Measurements from ENCODE around the gene LTBR. TPM values are rescaled to one million over a fixed set of nuclear protein-coding genes. Genes with fewer than 3 reads are reported as not detected.

Gene LTBR
- polyA plus RNA-seq, 1 donor from 2014 or later: not detected

DNA sequence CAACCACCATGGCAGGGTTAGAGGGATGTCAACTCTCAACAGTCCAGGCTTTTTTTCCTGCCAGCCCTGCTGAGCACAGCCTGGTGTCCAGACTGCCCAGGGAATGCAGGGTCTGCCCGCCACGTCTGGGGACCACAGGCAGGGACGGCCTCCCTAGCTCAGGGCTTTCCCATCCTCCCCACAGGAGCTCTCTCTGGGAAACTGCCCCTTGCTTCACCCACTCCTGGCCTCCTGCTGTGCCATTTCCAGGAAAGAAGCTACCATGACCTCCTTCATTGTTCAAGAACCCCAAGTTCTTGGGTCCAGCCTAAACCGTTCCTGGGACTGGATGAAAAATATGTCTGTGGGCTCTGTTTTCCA is 13.4 kb upstream of the LTBR start:
- peak overlapping the region in 1 of 3 donors; percentile 50 for H3K27ac Mint-ChIP-seq
- peaks cover 17% of the 10 kb centered on the region for H3K27me3 Mint-ChIP-seq
- H3K4me1 Mint-ChIP-seq: peaks cover 0 to 6% (median 4%) of the 10 kb centered on the region in 3 donors
- H3K4me3 Mint-ChIP-seq: no peak overlapping the region
- H3K9me3 Mint-ChIP-seq: peaks cover 0 to 5% (median 0%) of the 10 kb centered on the region in 3 donors
- peaks cover 3% of the 10 kb centered on the region for H3K36me3 Mint-ChIP-seq

GRCh38 chr12:6370994-6371754 is 12.8 kb upstream of the LTBR start:
- H3K36me3 Mint-ChIP-seq: peaks cover 3% of the 10 kb centered on the region
- H3K4me1 Mint-ChIP-seq: peaks cover 0 to 6% (median 4%) of the 10 kb centered on the region in 3 donors
- H3K4me3 Mint-ChIP-seq: no peak overlapping the region
- H3K27ac Mint-ChIP-seq: peak overlapping the region in 1 of 3 donors; percentile 89
- peaks cover 23% of the 10 kb centered on the region for H3K27me3 Mint-ChIP-seq
- H3K9me3 Mint-ChIP-seq: peaks cover 0 to 5% (median 0%) of the 10 kb centered on the region in 3 donors

GRCh38 chr12:6372403-6373003 is 11.5 kb upstream of the LTBR start:
- H3K4me3 Mint-ChIP-seq: no peak overlapping the region
- H3K27me3 Mint-ChIP-seq: peaks cover 26% of the 10 kb centered on the region
- peaks cover 0 to 4% (median under 1%) of the 10 kb centered on the region in 3 donors for H3K4me1 Mint-ChIP-seq
- H3K36me3 Mint-ChIP-seq: peaks cover 3% of the 10 kb centered on the region
- no peak overlapping the region for H3K27ac Mint-ChIP-seq
- H3K9me3 Mint-ChIP-seq: peaks cover 0 to 2% (median 0%) of the 10 kb centered on the region in 3 donors

DNA sequence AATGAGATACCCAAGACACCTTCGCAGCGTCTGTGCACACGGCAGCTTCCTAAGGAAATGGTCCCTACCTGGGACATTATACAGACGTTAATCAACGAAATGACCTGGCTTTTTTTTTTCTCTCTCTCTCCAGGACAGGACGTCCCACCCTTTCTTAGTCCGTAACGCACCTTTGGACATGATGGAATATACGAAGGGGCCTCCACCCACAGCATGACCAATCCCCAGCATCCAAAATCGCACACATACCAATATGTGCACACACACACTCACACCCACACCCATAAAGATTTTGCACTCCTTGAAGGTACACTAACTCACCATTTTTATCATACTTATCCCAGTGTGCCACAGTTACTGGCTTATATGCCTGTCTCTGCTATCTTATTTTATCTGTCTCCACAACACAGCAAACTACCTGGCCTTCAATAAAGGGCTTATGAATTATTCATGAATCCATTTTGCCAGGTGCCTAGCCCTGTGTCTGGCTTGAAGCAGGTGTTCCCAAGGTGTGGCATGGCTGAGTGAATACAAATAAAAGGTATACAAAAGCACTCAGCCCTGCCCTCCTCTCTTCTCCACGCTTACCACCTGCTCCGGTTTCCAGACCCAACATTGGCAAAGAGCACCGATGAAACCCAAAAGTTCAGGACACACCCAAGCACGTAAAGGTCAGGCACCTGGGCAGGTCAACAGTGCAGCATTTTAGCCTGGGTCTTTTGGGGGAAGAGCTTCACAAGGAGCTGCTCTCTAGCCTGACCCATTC is 10.8 kb upstream of the LTBR start:
- no peaks in the 10 kb centered on the region for H3K4me1 Mint-ChIP-seq
- peaks cover 3% of the 10 kb centered on the region for H3K36me3 Mint-ChIP-seq
- H3K27ac Mint-ChIP-seq: peak overlapping the region in 1 of 3 donors; percentile 65
- H3K9me3 Mint-ChIP-seq: no peaks in the 10 kb centered on the region
- peaks cover 26% of the 10 kb centered on the region for H3K27me3 Mint-ChIP-seq
- H3K4me3 Mint-ChIP-seq: no peak overlapping the region

GRCh38 chr12:6374028-6374785 is 9.8 kb upstream of the LTBR start:
- H3K4me1 Mint-ChIP-seq: no peaks in the 10 kb centered on the region
- H3K4me3 Mint-ChIP-seq: no peak overlapping the region

DNA sequence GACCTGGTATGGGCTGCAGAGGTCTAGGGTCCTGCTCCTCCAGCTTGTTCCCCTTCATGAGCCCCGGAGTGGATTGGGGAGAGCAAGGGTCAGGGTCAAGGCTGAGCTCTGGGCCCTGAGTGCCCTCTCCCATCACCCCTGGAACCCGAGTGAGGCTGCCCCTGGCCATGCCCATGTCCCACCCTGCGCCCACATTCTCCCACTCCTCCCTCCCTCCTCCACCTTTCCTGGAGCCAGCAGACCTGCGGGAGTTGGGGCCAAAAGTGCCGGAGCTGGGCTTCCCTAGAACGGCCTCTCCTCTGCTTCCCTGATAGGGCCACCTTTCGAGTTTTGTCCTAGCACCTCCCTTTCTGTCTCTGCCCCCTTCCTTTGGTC is 9.2 kb upstream of the LTBR start:
- peaks cover 25% of the 10 kb centered on the region for H3K27me3 Mint-ChIP-seq
- no peak overlapping the region for H3K4me3 Mint-ChIP-seq
- no peaks in the 10 kb centered on the region for H3K9me3 Mint-ChIP-seq
- H3K4me1 Mint-ChIP-seq: no peaks in the 10 kb centered on the region
- H3K27ac Mint-ChIP-seq: no peak overlapping the region
- peaks cover 3% of the 10 kb centered on the region for H3K36me3 Mint-ChIP-seq

More at GRCh38 chr12:6374028-6374785, 9.8 kb upstream of the LTBR start:
- Mint-ChIP-seq H3K27me3 (peaks cover 26% of the 10 kb centered on the region), H3K9me3 (no peaks in the 10 kb centered on the region), H3K27ac (no peak overlapping the region), H3K36me3 (peaks cover 3% of the 10 kb centered on the region)

DNA sequence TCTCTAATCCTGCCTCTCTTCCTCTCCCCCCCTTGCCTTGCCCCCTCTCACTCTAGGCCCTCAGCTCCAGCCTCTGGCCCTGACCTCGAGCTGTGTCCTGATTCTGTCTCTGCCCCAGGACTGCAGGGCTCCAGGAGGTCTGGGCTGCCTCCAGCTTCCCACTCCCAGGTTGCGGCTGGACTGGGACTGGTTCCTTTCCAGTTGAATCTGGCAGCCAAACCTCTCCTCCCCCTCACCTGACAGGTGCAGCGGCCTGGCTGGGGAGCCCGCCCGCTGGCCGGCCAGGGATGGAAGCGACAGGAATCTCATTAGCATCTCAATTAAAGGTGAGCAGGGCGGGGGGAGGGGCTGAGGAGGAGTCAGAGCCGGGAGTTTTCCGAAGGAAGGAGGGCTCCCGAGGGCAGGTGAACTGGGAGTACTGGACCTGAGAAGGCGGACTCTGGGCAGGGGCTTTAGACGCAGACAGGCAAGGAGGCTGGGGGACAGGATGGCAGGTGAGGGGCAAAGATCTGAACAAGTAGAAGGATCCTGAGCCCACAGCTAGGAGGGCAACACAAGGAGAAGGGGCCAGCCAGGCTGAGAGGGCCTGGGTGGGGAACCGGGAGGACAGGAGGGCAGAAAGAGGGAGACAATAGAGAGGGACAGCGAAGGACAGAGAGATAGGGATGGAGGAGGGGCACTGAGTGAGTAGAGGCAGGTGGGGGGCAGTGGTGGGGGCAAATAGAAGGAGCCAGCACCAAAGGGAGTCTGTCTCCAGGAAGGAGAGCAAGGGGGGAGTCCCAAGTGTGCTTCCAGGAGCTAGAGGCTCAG is 8.5 kb upstream of the LTBR start, which contains the start of gene SCNN1A:
Gene SCNN1A (minus strand): TSS at position 295 of the 810 bp plus-strand sequence. CDS start 780 bp downstream, outside the sequence.
- Mint-ChIP-seq H3K36me3 (peaks cover 3% of the 10 kb centered on the region), H3K9me3 (no peaks in the 10 kb centered on the region), H3K27ac (no peak within 1 kb of the TSS), H3K27me3 (peaks cover 23% of the 10 kb centered on the region), H3K4me1 (no peaks in the 10 kb centered on the region), H3K4me3 (no peak within 1 kb of the TSS)

GRCh38 chr12:6376079-6376869 is 7.7 kb upstream of the LTBR start:
- Mint-ChIP-seq H3K36me3 (peaks cover 3% of the 10 kb centered on the region), H3K9me3 (no peaks in the 10 kb centered on the region), H3K4me3 (no peak overlapping the region), H3K4me1 (no peaks in the 10 kb centered on the region), H3K27ac (peak overlapping the region in 1 of 3 donors; percentile 72), H3K27me3 (peaks cover 24% of the 10 kb centered on the region)

- H3K9me3 Mint-ChIP-seq: no peaks in the 10 kb centered on the region
- peaks cover 3% of the 10 kb centered on the region for H3K36me3 Mint-ChIP-seq
- H3K27me3 Mint-ChIP-seq: peaks cover 32% of the 10 kb centered on the region
- peak overlapping the region in 1 of 3 donors; percentile 72 for H3K27ac Mint-ChIP-seq
- H3K4me3 Mint-ChIP-seq: no peak overlapping the region
- no peaks in the 10 kb centered on the region for H3K4me1 Mint-ChIP-seq
Measured at GRCh38 chr12:6376870-6377666, 6.9 kb upstream of the LTBR start.

DNA sequence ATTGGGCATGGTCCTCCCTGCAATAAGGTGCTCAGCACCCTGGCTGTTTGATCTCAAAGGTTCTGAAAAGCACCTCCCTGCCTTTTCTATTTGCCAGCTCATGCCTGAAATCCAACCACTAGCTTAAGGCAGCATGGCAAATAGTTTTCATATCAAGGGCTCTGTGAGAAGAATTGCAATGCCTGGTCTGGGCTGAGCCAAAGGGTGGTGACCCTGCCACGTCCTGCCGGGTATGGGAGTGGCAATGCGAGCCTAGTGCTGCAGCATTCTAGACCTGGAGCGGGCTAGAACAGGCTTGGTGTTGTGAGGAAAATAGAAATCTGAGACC is 6.3 kb upstream of the LTBR start:
- no peaks in the 10 kb centered on the region for H3K4me1 Mint-ChIP-seq
- peaks cover 35% of the 10 kb centered on the region for H3K27me3 Mint-ChIP-seq
- H3K9me3 Mint-ChIP-seq: no peaks in the 10 kb centered on the region
- no peak overlapping the region for H3K27ac Mint-ChIP-seq
- peaks cover 2% of the 10 kb centered on the region for H3K36me3 Mint-ChIP-seq
- no peak overlapping the region for H3K4me3 Mint-ChIP-seq

GRCh38 chr12:6378709-6379472 is 5.1 kb upstream of the LTBR start:
- H3K4me1 Mint-ChIP-seq: no peaks in the 10 kb centered on the region
- H3K27me3 Mint-ChIP-seq: peaks cover 40% of the 10 kb centered on the region
- peaks cover 2% of the 10 kb centered on the region for H3K36me3 Mint-ChIP-seq
- no peak overlapping the region for H3K4me3 Mint-ChIP-seq
- no peaks in the 10 kb centered on the region for H3K9me3 Mint-ChIP-seq
- peak overlapping the region in 1 of 3 donors; percentile 59 for H3K27ac Mint-ChIP-seq
